ENCODE results near the gene PRICKLE4. TPM values are rescaled to one million over a fixed set of nuclear protein-coding genes. Genes with fewer than 3 reads are reported as not detected.

PRICKLE4 gene
- total RNA-seq = 10 to 100 TPM; 15.5 to 38.4 (median 23.0) TPM

GRCh38 chr6:41780551-41781365 lies at the start of gene PRICKLE4:
Gene PRICKLE4, plus strand, starts transcription at chr6:41780782. Its CDS starts 2,692 bp downstream, at chr6:41783474.
- Histone ChIP-seq H3K36me3 (peaks cover 0 to 19% (median 0%) of the 10 kb centered on the region in 3 donors), H3K27me3 (no peaks in the 10 kb centered on the region), H3K4me1 (peaks cover 2 to 67% (median 28%) of the 10 kb centered on the region in 4 donors), H3K9me3 (no peaks in the 10 kb centered on the region), H3K4me3 (peak within 1 kb of the TSS; percentile 58 to 89 (median 70)), H3K27ac (peak within 1 kb of the TSS; percentile 73 to 91 (median 80))
- WGBS, 2 donors = 1% methylated on average over 22 to 31 of the region's 36 CpGs
- DNase-seq (ENCODE audit: low spot score in 2 of 2) = peak in 1 of 2 donors; percentile 42
- TF ChIP-seq CTCF (IDR thresholded peaks at IDR 0.05) (no peak), EP300 (IDR thresholded peaks at IDR 0.05) (no peak), POLR2A (IDR thresholded peaks at IDR 0.05) (no peak)

- no peak for DNase-seq (ENCODE audit: low spot score in 2 of 2)
- WGBS, 2 donors = 71 to 75% methylated on average over 7 of the region's 7 CpGs
- H3K27me3 ChIP-seq = no peaks in the 10 kb centered on the region
- peaks cover 0 to 10% (median 0%) of the 10 kb centered on the region in 3 donors for H3K36me3 ChIP-seq
- peaks cover 3 to 70% (median 39%) of the 10 kb centered on the region in 4 donors for H3K4me1 ChIP-seq
- TF ChIP-seq CTCF (IDR thresholded peaks at IDR 0.05) (no peak), POLR2A (IDR thresholded peaks at IDR 0.05) (no peak), EP300 (IDR thresholded peaks at IDR 0.05) (no peak)
- H3K9me3 ChIP-seq = no peaks in the 10 kb centered on the region
- H3K4me3 ChIP-seq = peak overlapping the region in 1 of 4 donors; percentile 82
- H3K27ac ChIP-seq = peak overlapping the region in 3 of 4 donors; percentile 38 to 98 (median 96)
Observed at GRCh38 chr6:41731561-41732086, 49.0 kb upstream of the PRICKLE4 start.

GRCh38 chr6:41732149-41732548 lies 48.4 kb upstream of the PRICKLE4 start:
- no peak for TF ChIP-seq CTCF (IDR thresholded peaks at IDR 0.05)
- TF ChIP-seq POLR2A (IDR thresholded peaks at IDR 0.05) = no peak
- no peak for TF ChIP-seq EP300 (IDR thresholded peaks at IDR 0.05)
- Histone ChIP-seq H3K9me3 (no peaks in the 10 kb centered on the region), H3K27ac (peak overlapping the region in 3 of 4 donors; percentile 96 to 98 (median 98)), H3K27me3 (no peaks in the 10 kb centered on the region), H3K36me3 (peaks cover 0 to 10% (median 0%) of the 10 kb centered on the region in 3 donors), H3K4me3 (peak overlapping the region in 1 of 4 donors; percentile 82), H3K4me1 (peaks cover 3 to 70% (median 39%) of the 10 kb centered on the region in 4 donors)
- no peak for DNase-seq (ENCODE audit: low spot score in 2 of 2)

GRCh38 chr6:41732591-41733359 lies 47.8 kb upstream of the PRICKLE4 start:
- Histone ChIP-seq H3K4me1 (peaks cover 3 to 67% (median 39%) of the 10 kb centered on the region in 4 donors), H3K27me3 (no peaks in the 10 kb centered on the region), H3K4me3 (peak overlapping the region in 3 of 4 donors; percentile 82 to 88 (median 86)), H3K9me3 (no peaks in the 10 kb centered on the region), H3K27ac (peak overlapping the region in 3 of 4 donors; percentile 96 to 98 (median 98)), H3K36me3 (peaks cover 0 to 5% (median 0%) of the 10 kb centered on the region in 3 donors)
- peak in 1 of 2 donors; percentile 9 for TF ChIP-seq EP300 (IDR thresholded peaks at IDR 0.05)
- no peak for TF ChIP-seq POLR2A (IDR thresholded peaks at IDR 0.05)
- WGBS, 2 donors = 54 to 56% methylated on average over 7 to 8 of the region's 8 CpGs
- no peak for DNase-seq (ENCODE audit: low spot score in 2 of 2)

- no peak for DNase-seq (ENCODE audit: low spot score in 2 of 2)
- Histone ChIP-seq H3K4me3 (peak overlapping the region; percentile 68 to 88 (median 84)), H3K36me3 (no peaks in the 10 kb centered on the region), H3K9me3 (no peaks in the 10 kb centered on the region), H3K27ac (peak overlapping the region; percentile 95 to 98 (median 97)), H3K4me1 (peaks cover 3 to 62% (median 39%) of the 10 kb centered on the region in 4 donors), H3K27me3 (no peaks in the 10 kb centered on the region)
- TF ChIP-seq CTCF (IDR thresholded peaks at IDR 0.05) (no peak), POLR2A (IDR thresholded peaks at IDR 0.05) (no peak), EP300 (IDR thresholded peaks at IDR 0.05) (no peak)
- WGBS, 2 donors = 32 to 39% methylated on average over 10 to 11 of the region's 11 CpGs
Observed at GRCh38 chr6:41733360-41733706, 47.2 kb upstream of the PRICKLE4 start.

All from tibial nerve (tissue), 4 donors.